Karpas-422 (cell line): ENCODE results near the gene ROBO2. TPM values are rescaled to one million over a fixed set of nuclear protein-coding genes. Genes with fewer than 3 reads are reported as not detected.
A peak's percentile ranks its signal among the peaks of the same experiment; 100 is the strongest.

Experiments
- DNase-seq: peaks from one replicate; pipeline ENCODE4 v3.0.0-alpha.2; 2015
- H2AFZ ChIP-seq: fragments of 200-600 bp; sonication (generic); 2 replicates; pipeline ENCODE4 v1.6.1; 2014; ENCODE audit warnings: antibody characterized with exemption, low read length, mixed read lengths
- H3K27ac ChIP-seq: fragments of 200-600 bp; sonication (generic); 2 replicates; pipeline ENCODE4 v1.5.1; 2014; ENCODE audit warnings: mild to moderate bottlenecking, low read length, moderate library complexity
- H3K27me3 ChIP-seq: fragments of 200-600 bp; sonication (generic); 2 replicates; pipeline ENCODE4 v1.6.1; 2014; ENCODE audit warnings: low read length, mixed read lengths
- H3K36me3 ChIP-seq: fragments of 200-600 bp; sonication (generic); 2 replicates; pipeline ENCODE4 v1.6.1; 2014; ENCODE audit warnings: low read length, mixed read lengths; ENCODE audit not compliant: insufficient read depth
- H3K4me1 ChIP-seq: fragments of 200-600 bp; sonication (generic); 2 replicates; pipeline ENCODE4 v1.6.1; 2014; ENCODE audit warnings: mild to moderate bottlenecking, low read length, mixed read lengths
- H3K4me2 ChIP-seq: fragments of 200-600 bp; sonication (generic); 2 replicates; pipeline ENCODE4 v1.6.1; 2014; ENCODE audit warnings: low read length, low read depth, mild to moderate bottlenecking; ENCODE audit not compliant: poor library complexity, severe bottlenecking
- H3K4me3 ChIP-seq: fragments of 200-600 bp; sonication (generic); 2 replicates; pipeline ENCODE4 v1.5.1; 2014; ENCODE audit warnings: mild to moderate bottlenecking, antibody characterized with exemption, low read length, mixed read lengths
- H3K79me2 ChIP-seq: fragments of 200-600 bp; sonication (generic); 2 replicates; pipeline ENCODE4 v1.6.1; 2014; ENCODE audit warnings: mild to moderate bottlenecking, low read length, mixed read lengths
- H3K9ac ChIP-seq: fragments of 200-600 bp; sonication (generic); 2 replicates; pipeline ENCODE4 v1.6.0; 2014; ENCODE audit warnings: low read length
- H3K9me2 ChIP-seq: fragments of 200-600 bp; sonication (generic), shearing (Covaris generic); replicated peaks from 2 replicates; pipeline ENCODE4 v1.6.0; 2014; ENCODE audit warnings: mild to moderate bottlenecking, low read length, moderate library complexity; ENCODE audit not compliant: insufficient read depth
- H3K9me3 ChIP-seq: fragments of 300-700, 200-600 bp; sonication (generic); 2 replicates; pipeline ENCODE4 v1.6.1; 2014; ENCODE audit warnings: low read length, mixed read lengths
- H4K20me1 ChIP-seq: fragments of 200-600 bp; sonication (generic); 2 replicates; pipeline ENCODE4 v1.6.1; 2014; ENCODE audit warnings: mild to moderate bottlenecking, antibody characterized with exemption, low read length, low read depth; ENCODE audit not compliant: insufficient read depth
- total RNA-seq: library from RNA; depleted of rRNA; stranded (reverse); fragments of >200 nt; shearing (Covaris generic); gene quantifications from 2 replicates; pipeline ENCODE4 v1.2.3, GENCODE V29; 2014; ENCODE audit warnings: low replicate concordance

ROBO2 gene
- total RNA-seq, 1 experiment from 2014 or later = 262 TPM

GRCh38 chr3:77345009-77345408, 305.1 kb downstream of the ROBO2 start:
- H3K27me3 ChIP-seq = no peaks in the 10 kb centered on the region
- H3K4me1 ChIP-seq = peaks cover 23% of the 10 kb centered on the region
- H3K9me2 ChIP-seq = no peaks in the 10 kb centered on the region
- H3K9me3 ChIP-seq = no peaks in the 10 kb centered on the region
- H4K20me1 ChIP-seq = no peaks in the 10 kb centered on the region
- H3K27ac ChIP-seq = no peak overlapping the region
- no peak for DNase-seq
- H2AFZ ChIP-seq = no peak overlapping the region
- H3K4me3 ChIP-seq = no peak overlapping the region
- H3K79me2 ChIP-seq = no peaks in the 10 kb centered on the region
- H3K4me2 ChIP-seq = no peak overlapping the region
- H3K9ac ChIP-seq = no peak overlapping the region
- no peaks in the 10 kb centered on the region for H3K36me3 ChIP-seq

- H3K9ac ChIP-seq = peak overlapping the region; percentile 32; the same call in 1 of the 2 replicates
- peak overlapping the region; percentile 89 for H2AFZ ChIP-seq
- 0 out of 2 replicates have a peak overlapping the region, but pooled peaks have one; percentile 12 for H3K4me3 ChIP-seq
- peak overlapping the region; percentile 56 for H3K27ac ChIP-seq
- DNase-seq = peak; percentile 93
- no peaks in the 10 kb centered on the region for H3K79me2 ChIP-seq
- H3K27me3 ChIP-seq = no peaks in the 10 kb centered on the region
- no peaks in the 10 kb centered on the region for H3K9me3 ChIP-seq
- H3K9me2 ChIP-seq = no peaks in the 10 kb centered on the region
- H4K20me1 ChIP-seq = no peaks in the 10 kb centered on the region
- H3K36me3 ChIP-seq = no peaks in the 10 kb centered on the region
- peak overlapping the region; percentile 25 for H3K4me2 ChIP-seq
- H3K4me1 ChIP-seq = peaks cover 30% of the 10 kb centered on the region
Observed at GRCh38 chr3:77348244-77348855, 308.5 kb downstream of the ROBO2 start.

- no peak overlapping the region for H3K27ac ChIP-seq
- H3K4me1 ChIP-seq = peaks cover 7% of the 10 kb centered on the region
- no peak overlapping the region for H3K4me3 ChIP-seq
- no peaks in the 10 kb centered on the region for H3K79me2 ChIP-seq
- no peaks in the 10 kb centered on the region for H3K36me3 ChIP-seq
- DNase-seq = no peak
- H4K20me1 ChIP-seq = no peaks in the 10 kb centered on the region
- H3K9me3 ChIP-seq = no peaks in the 10 kb centered on the region
- no peak overlapping the region for H3K4me2 ChIP-seq
- H3K27me3 ChIP-seq = no peaks in the 10 kb centered on the region
- H3K9ac ChIP-seq = no peak overlapping the region
- H3K9me2 ChIP-seq = no peaks in the 10 kb centered on the region
- no peak overlapping the region for H2AFZ ChIP-seq
Observed at GRCh38 chr3:77354958-77355357, 315.1 kb downstream of the ROBO2 start.

GRCh38 chr3:77362936-77363335, 323.0 kb downstream of the ROBO2 start:
- no peak overlapping the region for H3K4me3 ChIP-seq
- H3K4me2 ChIP-seq = no peak overlapping the region
- H3K79me2 ChIP-seq = no peaks in the 10 kb centered on the region
- no peaks in the 10 kb centered on the region for H3K36me3 ChIP-seq
- peaks cover 6% of the 10 kb centered on the region for H3K4me1 ChIP-seq
- H3K27ac ChIP-seq = no peak overlapping the region
- H3K9me3 ChIP-seq = no peaks in the 10 kb centered on the region
- no peak overlapping the region for H2AFZ ChIP-seq
- no peaks in the 10 kb centered on the region for H3K9me2 ChIP-seq
- DNase-seq = no peak
- H3K27me3 ChIP-seq = no peaks in the 10 kb centered on the region
- no peaks in the 10 kb centered on the region for H4K20me1 ChIP-seq
- no peak overlapping the region for H3K9ac ChIP-seq

- no peaks in the 10 kb centered on the region for H3K9me2 ChIP-seq
- H3K27ac ChIP-seq = no peak overlapping the region
- H3K36me3 ChIP-seq = no peaks in the 10 kb centered on the region
- H3K9ac ChIP-seq = no peak overlapping the region
- no peak for DNase-seq
- no peaks in the 10 kb centered on the region for H3K9me3 ChIP-seq
- H3K27me3 ChIP-seq = no peaks in the 10 kb centered on the region
- H2AFZ ChIP-seq = no peak overlapping the region
- peaks cover 6% of the 10 kb centered on the region for H3K4me1 ChIP-seq
- H3K79me2 ChIP-seq = no peaks in the 10 kb centered on the region
- H4K20me1 ChIP-seq = no peaks in the 10 kb centered on the region
- H3K4me3 ChIP-seq = no peak overlapping the region
- H3K4me2 ChIP-seq = no peak overlapping the region
Observed at GRCh38 chr3:77365152-77365551, 325.3 kb downstream of the ROBO2 start.

- H3K9me2 ChIP-seq = no peaks in the 10 kb centered on the region
- no peak overlapping the region for H3K4me2 ChIP-seq
- H3K27ac ChIP-seq = no peak overlapping the region
- H3K4me1 ChIP-seq = peaks cover 14% of the 10 kb centered on the region
- H4K20me1 ChIP-seq = no peaks in the 10 kb centered on the region
- H3K27me3 ChIP-seq = no peaks in the 10 kb centered on the region
- DNase-seq = no peak
- H3K79me2 ChIP-seq = no peaks in the 10 kb centered on the region
- 0 out of 2 replicates have a peak overlapping the region, but pooled peaks have one; percentile 42 for H2AFZ ChIP-seq
- no peak overlapping the region for H3K9ac ChIP-seq
- H3K36me3 ChIP-seq = no peaks in the 10 kb centered on the region
- no peaks in the 10 kb centered on the region for H3K9me3 ChIP-seq
- no peak overlapping the region for H3K4me3 ChIP-seq
Observed at GRCh38 chr3:77370413-77370812, 330.5 kb downstream of the ROBO2 start.

GRCh38 chr3:77372018-77372417, 332.1 kb downstream of the ROBO2 start:
- H3K9ac ChIP-seq = no peak overlapping the region
- H3K4me1 ChIP-seq = peaks cover 8% of the 10 kb centered on the region
- DNase-seq = no peak
- no peaks in the 10 kb centered on the region for H3K27me3 ChIP-seq
- H3K4me2 ChIP-seq = no peak overlapping the region
- H3K36me3 ChIP-seq = no peaks in the 10 kb centered on the region
- no peaks in the 10 kb centered on the region for H4K20me1 ChIP-seq
- H2AFZ ChIP-seq = no peak overlapping the region
- H3K27ac ChIP-seq = no peak overlapping the region
- no peaks in the 10 kb centered on the region for H3K79me2 ChIP-seq
- H3K9me2 ChIP-seq = no peaks in the 10 kb centered on the region
- no peak overlapping the region for H3K4me3 ChIP-seq
- H3K9me3 ChIP-seq = no peaks in the 10 kb centered on the region

- H3K36me3 ChIP-seq = no peaks in the 10 kb centered on the region
Observed at GRCh38 chr3:77372634-77373346, 332.9 kb downstream of the ROBO2 start.

More at GRCh38 chr3:77372634-77373346, 332.9 kb downstream of the ROBO2 start:
- DNase-seq = peak; percentile 55
- Histone ChIP-seq H3K4me3 (no peak overlapping the region), H4K20me1 (no peaks in the 10 kb centered on the region), H3K9me2 (no peaks in the 10 kb centered on the region), H3K4me2 (no peak overlapping the region), H3K9me3 (no peaks in the 10 kb centered on the region), H3K79me2 (no peaks in the 10 kb centered on the region), H3K9ac (no peak overlapping the region), H2AFZ (peak overlapping the region; percentile 70; the same call in 1 of the 2 replicates), H3K4me1 (peaks cover 8% of the 10 kb centered on the region), H3K27me3 (no peaks in the 10 kb centered on the region), H3K27ac (no peak overlapping the region)
